ENCODE results near the gene ABCA4.

ABCA4 gene

DNA sequence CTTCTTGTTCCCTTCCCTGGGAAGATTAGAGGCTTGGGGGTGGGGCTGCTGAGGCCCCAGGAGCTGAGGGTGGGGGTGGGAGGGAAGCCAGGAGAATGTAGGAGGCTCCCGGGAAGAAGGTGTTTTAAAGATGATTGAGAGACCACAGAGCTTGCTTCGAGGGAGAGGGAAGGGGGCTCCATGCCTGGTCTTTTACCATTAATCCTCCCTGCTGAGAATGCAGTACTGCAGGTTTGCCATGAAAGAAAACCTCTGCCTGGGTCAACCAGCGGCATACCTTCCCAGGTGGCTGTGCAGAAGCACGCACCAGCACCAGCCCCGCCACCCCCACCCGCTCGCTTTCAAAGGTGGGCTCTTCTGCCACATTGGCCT is 15.4 kb downstream of the ABCA4 start:
- no peak overlapping the region for H2AFZ ChIP-seq (ENCODE audit: low read length)
- no peaks in the 10 kb centered on the region for H4K20me1 ChIP-seq (ENCODE audit: insufficient read depth, low read length)
- no peak overlapping the region for H3K27ac ChIP-seq (ENCODE audit: low read length)
- DNase-seq, result no peak
- no peak overlapping the region for H3K4me2 ChIP-seq (ENCODE audit: low read depth, low read length)
- H3K9me3 ChIP-seq (replicated peaks; ENCODE audit: insufficient read depth, low read length), result no peaks in the 10 kb centered on the region
- no peaks in the 10 kb centered on the region for H3K79me2 ChIP-seq (ENCODE audit: low read length)
- TF ChIP-seq CTCF (IDR thresholded peaks at IDR 0.05; ENCODE audit: low read length), result no peak
- TF ChIP-seq EZH2phosphoT487 (IDR thresholded peaks at IDR 0.05; ENCODE audit: low read length), result no peak
- no peak for TF ChIP-seq EZH2 (optimal IDR thresholded peaks at IDR 0.05; ENCODE audit: low read depth, low read length)
- peaks cover 73% of the 10 kb centered on the region for H3K27me3 ChIP-seq (replicated peaks; ENCODE audit: insufficient read depth, low read length)
- H3F3A ChIP-seq (ENCODE audit: insufficient read depth, low read length), result peaks cover 3% of the 10 kb centered on the region; the same call in 1 of the 2 replicates
- H3K4me1 ChIP-seq (ENCODE audit: low read length), result 0 out of 2 replicates have a peak, but pooled peaks cover 5% of the 10 kb centered on the region
- no peaks in the 10 kb centered on the region for H3K36me3 ChIP-seq (replicated peaks; ENCODE audit: insufficient read depth, low read length)
- H3K4me3 ChIP-seq (ENCODE audit: low read length), result no peak overlapping the region
- H3K9ac ChIP-seq (ENCODE audit: low read length), result no peak overlapping the region
- no peaks in the 10 kb centered on the region for H3K9me2 ChIP-seq (replicated peaks; ENCODE audit: insufficient read depth, low read length)

- Histone ChIP-seq H3K9me2 (replicated peaks; ENCODE audit: insufficient read depth, low read length) (no peaks in the 10 kb centered on the region), H3K9ac (ENCODE audit: low read length) (no peak overlapping the region), H3K27me3 (replicated peaks; ENCODE audit: insufficient read depth, low read length) (peaks cover 74% of the 10 kb centered on the region), H3K4me1 (ENCODE audit: low read length) (0 out of 2 replicates have a peak, but pooled peaks cover 5% of the 10 kb centered on the region), H2AFZ (ENCODE audit: low read length) (no peak overlapping the region), H3K27ac (ENCODE audit: low read length) (no peak overlapping the region), H3K4me3 (ENCODE audit: low read length) (no peak overlapping the region), H3K4me2 (ENCODE audit: low read depth, low read length) (no peak overlapping the region), H3K79me2 (ENCODE audit: low read length) (no peaks in the 10 kb centered on the region), H3K36me3 (replicated peaks; ENCODE audit: insufficient read depth, low read length) (no peaks in the 10 kb centered on the region), H3K9me3 (replicated peaks; ENCODE audit: insufficient read depth, low read length) (no peaks in the 10 kb centered on the region), H4K20me1 (ENCODE audit: insufficient read depth, low read length) (no peaks in the 10 kb centered on the region), H3F3A (ENCODE audit: insufficient read depth, low read length) (peaks cover 3% of the 10 kb centered on the region; the same call in 1 of the 2 replicates)
- TF ChIP-seq CTCF (IDR thresholded peaks at IDR 0.05; ENCODE audit: low read length) (no peak), EZH2phosphoT487 (IDR thresholded peaks at IDR 0.05; ENCODE audit: low read length) (no peak), EZH2 (optimal IDR thresholded peaks at IDR 0.05; ENCODE audit: low read depth, low read length) (no peak)
- no peak for DNase-seq
Measured at GRCh38 chr1:94104776-94105580, 16.0 kb downstream of the ABCA4 start.

- Histone ChIP-seq H3K9me3 (replicated peaks; ENCODE audit: insufficient read depth, low read length) (no peaks in the 10 kb centered on the region), H3K4me2 (ENCODE audit: low read depth, low read length) (no peak overlapping the region), H3K27ac (ENCODE audit: low read length) (no peak overlapping the region), H2AFZ (ENCODE audit: low read length) (no peak overlapping the region), H3K36me3 (replicated peaks; ENCODE audit: insufficient read depth, low read length) (no peaks in the 10 kb centered on the region), H3K79me2 (ENCODE audit: low read length) (no peaks in the 10 kb centered on the region), H3K27me3 (replicated peaks; ENCODE audit: insufficient read depth, low read length) (peaks cover 71% of the 10 kb centered on the region), H3K4me1 (ENCODE audit: low read length) (0 out of 2 replicates have a peak, but pooled peaks cover 5% of the 10 kb centered on the region), H3K4me3 (ENCODE audit: low read length) (no peak overlapping the region), H3K9ac (ENCODE audit: low read length) (no peak overlapping the region), H4K20me1 (ENCODE audit: insufficient read depth, low read length) (no peaks in the 10 kb centered on the region), H3F3A (ENCODE audit: insufficient read depth, low read length) (peaks cover 3% of the 10 kb centered on the region; the same call in 1 of the 2 replicates), H3K9me2 (replicated peaks; ENCODE audit: insufficient read depth, low read length) (no peaks in the 10 kb centered on the region)
- TF ChIP-seq EZH2phosphoT487 (IDR thresholded peaks at IDR 0.05; ENCODE audit: low read length), result no peak
- no peak for TF ChIP-seq EZH2 (optimal IDR thresholded peaks at IDR 0.05; ENCODE audit: low read depth, low read length)
- TF ChIP-seq CTCF (IDR thresholded peaks at IDR 0.05; ENCODE audit: low read length), result no peak
- DNase-seq, result no peak
Measured at GRCh38 chr1:94104127-94104684, 16.7 kb downstream of the ABCA4 start.
